ENCODE data around the gene C6orf132. TPM values are rescaled to one million over a fixed set of nuclear protein-coding genes. Genes with fewer than 3 reads are reported as not detected.

Gene C6orf132
- total RNA-seq, 1 donor from 2014 or later: 13.5 TPM

GRCh38 chr6:42091718-42092023 is 50.7 kb downstream of the C6orf132 start:
- Histone ChIP-seq H3K4me1 (no peaks in the 10 kb centered on the region), H3K27me3 (ENCODE audit: low read depth) (no peaks in the 10 kb centered on the region), H3K9me3 (no peaks in the 10 kb centered on the region), H3K36me3 (no peaks in the 10 kb centered on the region), H3K27ac (no peak overlapping the region), H3K4me3 (no peak overlapping the region)
- no peak for TF ChIP-seq CTCF (IDR thresholded peaks at IDR 0.05)
- ATAC-seq: peak; percentile 59 to 61
- DNase-seq: no peak
- intact Hi-C loops (cut with DNase I): no loop called here

GRCh38 chr6:42090819-42091717 is 51.4 kb downstream of the C6orf132 start:
- Histone ChIP-seq H3K4me1 (no peaks in the 10 kb centered on the region), H3K27me3 (ENCODE audit: low read depth) (no peaks in the 10 kb centered on the region), H3K27ac (no peak overlapping the region), H3K36me3 (no peaks in the 10 kb centered on the region), H3K9me3 (no peaks in the 10 kb centered on the region), H3K4me3 (no peak overlapping the region)
- no peak for ATAC-seq
- TF ChIP-seq CTCF (IDR thresholded peaks at IDR 0.05): no peak
- intact Hi-C loops (cut with DNase I): no loop called here
- DNase-seq: no peak

GRCh38 chr6:42088101-42088591 is 54.3 kb downstream of the C6orf132 start:
- no peak for DNase-seq

GRCh38 chr6:42086046-42087035 is 56.1 kb downstream of the C6orf132 start:
- DNase-seq (no peak), ATAC-seq (peak in 1 of 2 donors; percentile 36)
- H3K4me1 ChIP-seq: no peaks in the 10 kb centered on the region
- intact Hi-C loops (cut with DNase I): no loop called here
- no peaks in the 10 kb centered on the region for H3K9me3 ChIP-seq
- peak overlapping the region; percentile 14 for H3K27ac ChIP-seq
- H3K36me3 ChIP-seq: peaks cover 16% of the 10 kb centered on the region
- no peak overlapping the region for H3K4me3 ChIP-seq
- H3K27me3 ChIP-seq (ENCODE audit: low read depth): no peaks in the 10 kb centered on the region
- TF ChIP-seq CTCF (IDR thresholded peaks at IDR 0.05): no peak

More at GRCh38 chr6:42088101-42088591, 54.3 kb downstream of the C6orf132 start:
- Histone ChIP-seq H3K27me3 (ENCODE audit: low read depth) (no peaks in the 10 kb centered on the region), H3K4me1 (no peaks in the 10 kb centered on the region), H3K27ac (no peak overlapping the region), H3K9me3 (no peaks in the 10 kb centered on the region), H3K36me3 (peaks cover under 1% of the 10 kb centered on the region), H3K4me3 (no peak overlapping the region)
- ATAC-seq: peak; percentile 18 to 72
- no peak for TF ChIP-seq CTCF (IDR thresholded peaks at IDR 0.05)
- intact Hi-C loops (cut with DNase I): no loop called here

GRCh38 chr6:42084889-42085288 is 57.5 kb downstream of the C6orf132 start:
- Histone ChIP-seq H3K36me3 (peaks cover 29% of the 10 kb centered on the region), H3K4me1 (no peaks in the 10 kb centered on the region), H3K9me3 (no peaks in the 10 kb centered on the region), H3K27me3 (ENCODE audit: low read depth) (no peaks in the 10 kb centered on the region), H3K27ac (no peak overlapping the region), H3K4me3 (no peak overlapping the region)
- TF ChIP-seq CTCF (IDR thresholded peaks at IDR 0.05): no peak
- intact Hi-C loops (cut with DNase I): no loop called here
- ATAC-seq (no peak), DNase-seq (no peak)

Data from lower lobe of right lung (tissue), 2 donors.